Adrenal gland (tissue), 5 donors: Measurements from ENCODE around the gene ANO4.

Experiments
- CTCF ChIP-seq, 6 experiments: fragments of 450-650 bp in 4 of 6; fragments of 200-600 bp in 2 of 6; sonication (generic) in 1 of 6; IDR thresholded peaks; 1 replicate in 5 of 6; 2 replicates in 1 of 6; pipeline versions ENCODE4 v1.5.1 to v1.8.0; 2016 to 2021; ENCODE audit warnings: antibody characterized with exemption in 6 of 6, mild to moderate bottlenecking in 2 of 6, moderate library complexity in 1 of 6
- POLR2A ChIP-seq, 2 donors: fragments of 450-650 bp; IDR thresholded peaks; one replicate each; pipeline ENCODE4 v1.6.1; 2017; ENCODE audit warnings: antibody characterized with exemption in 2 of 2, mild to moderate bottlenecking in 2 of 2, moderate library complexity in 1 of 2
- donor health status: DM: no; HTN: no; CAD: no.

- TF ChIP-seq CTCF (IDR thresholded peaks at IDR 0.05) (no peak), POLR2A (IDR thresholded peaks at IDR 0.05) (no peak)
These were observed 200.6 kb downstream of the ANO4 start for GRCh38 chr12:100995201-100995600.
